ENCODE data around the gene MPPED1. TPM values are rescaled to one million over a fixed set of nuclear protein-coding genes. Genes with fewer than 3 reads are reported as not detected.

The MPPED1 gene
- total RNA-seq, 1 donor from 2014 or later: 0.37 TPM

GRCh38 chr22:43455846-43456245 is 44.0 kb downstream of the MPPED1 start:
- H3K4me3 Mint-ChIP-seq (ENCODE audit: unreplicated experiment): no peak overlapping the region
- no peaks in the 10 kb centered on the region for H3K4me1 Mint-ChIP-seq (ENCODE audit: low read depth, unreplicated experiment)
- TF ChIP-seq, protein P1, sequence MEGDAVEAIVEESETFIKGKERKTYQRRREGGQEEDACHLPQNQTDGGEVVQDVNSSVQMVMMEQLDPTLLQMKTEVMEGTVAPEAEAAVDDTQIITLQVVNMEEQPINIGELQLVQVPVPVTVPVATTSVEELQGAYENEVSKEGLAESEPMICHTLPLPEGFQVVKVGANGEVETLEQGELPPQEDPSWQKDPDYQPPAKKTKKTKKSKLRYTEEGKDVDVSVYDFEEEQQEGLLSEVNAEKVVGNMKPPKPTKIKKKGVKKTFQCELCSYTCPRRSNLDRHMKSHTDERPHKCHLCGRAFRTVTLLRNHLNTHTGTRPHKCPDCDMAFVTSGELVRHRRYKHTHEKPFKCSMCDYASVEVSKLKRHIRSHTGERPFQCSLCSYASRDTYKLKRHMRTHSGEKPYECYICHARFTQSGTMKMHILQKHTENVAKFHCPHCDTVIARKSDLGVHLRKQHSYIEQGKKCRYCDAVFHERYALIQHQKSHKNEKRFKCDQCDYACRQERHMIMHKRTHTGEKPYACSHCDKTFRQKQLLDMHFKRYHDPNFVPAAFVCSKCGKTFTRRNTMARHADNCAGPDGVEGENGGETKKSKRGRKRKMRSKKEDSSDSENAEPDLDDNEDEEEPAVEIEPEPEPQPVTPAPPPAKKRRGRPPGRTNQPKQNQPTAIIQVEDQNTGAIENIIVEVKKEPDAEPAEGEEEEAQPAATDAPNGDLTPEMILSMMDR (IDR thresholded peaks at IDR 0.05; ENCODE audit: partially characterized antibody, unreplicated experiment): no peak
- H3K27ac Mint-ChIP-seq (ENCODE audit: unreplicated experiment): no peak overlapping the region
- no peaks in the 10 kb centered on the region for H3K9me3 Mint-ChIP-seq (ENCODE audit: unreplicated experiment)
- DNase-seq: no peak
- peaks cover 2% of the 10 kb centered on the region for H3K27me3 Mint-ChIP-seq (ENCODE audit: unreplicated experiment)
- H3K36me3 Mint-ChIP-seq (ENCODE audit: unreplicated experiment): no peaks in the 10 kb centered on the region

DNA sequence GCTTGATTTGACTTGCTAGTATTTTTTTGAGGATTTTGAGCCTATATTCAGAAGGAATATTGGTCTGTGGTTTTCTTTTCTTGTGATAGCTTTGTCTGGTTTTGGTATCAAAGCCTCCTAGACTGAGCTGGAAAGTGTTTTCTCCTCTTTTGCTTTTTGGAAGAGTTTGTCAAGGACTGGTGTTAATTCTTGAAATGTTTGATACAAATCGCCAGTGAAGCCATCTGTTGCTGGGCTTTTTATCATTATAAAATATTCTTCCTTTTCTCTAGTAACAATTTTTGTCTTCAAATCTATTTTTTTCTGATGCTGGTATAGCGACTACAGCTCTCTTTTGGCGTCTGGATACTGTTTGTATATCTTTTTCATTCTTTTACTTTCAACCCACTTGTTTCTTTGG is 45.2 kb downstream of the MPPED1 start:
- Mint-ChIP-seq H3K27me3 (ENCODE audit: unreplicated experiment) (peaks cover 2% of the 10 kb centered on the region), H3K9me3 (ENCODE audit: unreplicated experiment) (no peaks in the 10 kb centered on the region), H3K4me3 (ENCODE audit: unreplicated experiment) (no peak overlapping the region), H3K4me1 (ENCODE audit: low read depth, unreplicated experiment) (no peaks in the 10 kb centered on the region), H3K36me3 (ENCODE audit: unreplicated experiment) (no peaks in the 10 kb centered on the region), H3K27ac (ENCODE audit: unreplicated experiment) (no peak overlapping the region)
- TF ChIP-seq, protein P1 (IDR thresholded peaks at IDR 0.05; ENCODE audit: partially characterized antibody, unreplicated experiment): no peak
- no peak for DNase-seq

DNA sequence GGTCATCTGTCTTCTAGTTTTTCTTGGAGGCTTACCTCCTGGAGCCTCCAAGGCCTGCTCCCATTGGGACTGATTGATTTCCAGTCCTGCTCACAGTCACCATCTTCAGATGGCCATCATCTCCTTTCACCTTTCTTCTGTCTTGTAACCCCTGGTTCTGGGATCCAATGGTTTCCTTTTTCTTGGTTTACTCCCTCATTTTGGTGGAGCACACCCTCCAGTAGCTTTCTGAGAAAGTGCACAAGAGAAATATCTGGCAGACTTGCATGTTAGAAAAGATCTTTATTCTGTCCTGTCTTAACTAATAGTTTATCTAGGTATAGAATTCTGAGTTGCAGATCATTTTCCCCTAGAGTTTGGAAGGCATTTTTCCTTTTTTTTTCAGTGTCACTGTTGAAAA is 50.9 kb downstream of the MPPED1 start:
- H3K9me3 Mint-ChIP-seq (ENCODE audit: unreplicated experiment): peaks cover 5% of the 10 kb centered on the region
- TF ChIP-seq, protein P1 (IDR thresholded peaks at IDR 0.05; ENCODE audit: partially characterized antibody, unreplicated experiment): no peak
- H3K36me3 Mint-ChIP-seq (ENCODE audit: unreplicated experiment): peaks cover 5% of the 10 kb centered on the region
- no peaks in the 10 kb centered on the region for H3K4me1 Mint-ChIP-seq (ENCODE audit: low read depth, unreplicated experiment)
- H3K27ac Mint-ChIP-seq (ENCODE audit: unreplicated experiment): no peak overlapping the region
- H3K4me3 Mint-ChIP-seq (ENCODE audit: unreplicated experiment): no peak overlapping the region
- no peak for DNase-seq
- no peaks in the 10 kb centered on the region for H3K27me3 Mint-ChIP-seq (ENCODE audit: unreplicated experiment)

DNA sequence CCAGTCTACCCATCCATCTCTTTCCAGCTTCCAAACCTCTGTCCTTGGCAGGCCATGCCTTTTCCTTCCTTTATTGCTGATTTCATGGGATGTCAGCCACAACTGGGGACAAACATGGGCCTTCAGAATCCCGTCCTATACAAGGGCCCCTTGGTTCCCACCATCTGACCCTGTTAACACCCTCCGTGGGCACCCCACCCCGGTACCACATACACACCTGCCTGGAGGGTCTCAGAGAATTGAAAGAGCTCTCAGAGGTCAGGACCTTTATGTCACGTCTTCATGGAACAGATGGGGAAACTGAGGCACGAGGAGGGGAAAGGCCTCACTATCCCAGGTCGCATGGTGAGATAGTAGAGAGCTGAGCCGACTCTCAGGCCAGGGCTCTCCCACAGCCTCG is 53.0 kb downstream of the MPPED1 start:
- H3K9me3 Mint-ChIP-seq (ENCODE audit: unreplicated experiment): peaks cover 5% of the 10 kb centered on the region
- no peaks in the 10 kb centered on the region for H3K27me3 Mint-ChIP-seq (ENCODE audit: unreplicated experiment)
- H3K36me3 Mint-ChIP-seq (ENCODE audit: unreplicated experiment): peaks cover 5% of the 10 kb centered on the region
- DNase-seq: no peak
- no peak overlapping the region for H3K4me3 Mint-ChIP-seq (ENCODE audit: unreplicated experiment)
- H3K27ac Mint-ChIP-seq (ENCODE audit: unreplicated experiment): no peak overlapping the region
- no peaks in the 10 kb centered on the region for H3K4me1 Mint-ChIP-seq (ENCODE audit: low read depth, unreplicated experiment)
- TF ChIP-seq, protein P1 (IDR thresholded peaks at IDR 0.05; ENCODE audit: partially characterized antibody, unreplicated experiment): no peak

DNA sequence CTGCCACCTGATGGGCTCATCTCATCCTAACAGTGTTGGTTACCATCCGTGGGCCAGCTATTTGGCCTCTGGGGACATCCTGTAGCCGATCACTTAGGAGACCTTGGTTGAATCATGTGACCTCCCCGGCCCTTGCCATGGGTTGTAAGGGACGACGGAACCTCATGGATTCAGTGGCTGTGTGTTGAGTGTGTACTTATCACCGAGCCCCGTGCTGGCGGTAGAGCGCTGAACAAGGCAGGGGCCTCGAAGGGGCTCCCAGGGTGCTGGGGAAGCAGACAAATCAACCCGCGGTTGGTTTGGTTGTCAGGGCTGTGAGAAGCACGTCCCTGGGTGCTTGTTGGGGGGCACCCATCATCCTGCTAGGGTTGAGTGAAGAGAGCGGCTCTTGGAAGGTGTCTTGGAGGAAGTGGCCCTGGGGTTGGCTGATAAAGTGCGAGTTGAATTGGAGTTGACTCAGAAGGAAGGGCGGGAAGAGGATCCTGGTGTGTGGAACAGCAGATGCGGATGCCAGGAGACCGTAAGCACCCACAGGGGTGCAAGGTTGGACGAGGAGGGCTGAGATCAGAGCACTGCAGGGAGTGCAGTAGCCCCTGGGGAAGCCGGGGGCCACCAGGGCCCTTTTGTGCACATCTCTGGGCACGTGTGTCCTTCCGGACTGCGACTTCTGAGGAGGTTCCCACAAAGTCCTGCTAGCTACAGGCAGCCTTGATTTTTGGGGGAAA is 53.6 kb downstream of the MPPED1 start:
- H3K4me3 Mint-ChIP-seq (ENCODE audit: unreplicated experiment): no peak overlapping the region
- H3K9me3 Mint-ChIP-seq (ENCODE audit: unreplicated experiment): peaks cover 5% of the 10 kb centered on the region
- TF ChIP-seq, protein P1 (IDR thresholded peaks at IDR 0.05; ENCODE audit: partially characterized antibody, unreplicated experiment): no peak
- H3K4me1 Mint-ChIP-seq (ENCODE audit: low read depth, unreplicated experiment): no peaks in the 10 kb centered on the region
- H3K27ac Mint-ChIP-seq (ENCODE audit: unreplicated experiment): no peak overlapping the region
- H3K27me3 Mint-ChIP-seq (ENCODE audit: unreplicated experiment): no peaks in the 10 kb centered on the region
- H3K36me3 Mint-ChIP-seq (ENCODE audit: unreplicated experiment): peaks cover 5% of the 10 kb centered on the region
- no peak for DNase-seq
